Subcutaneous adipose tissue (tissue), 4 donors: Measurements from ENCODE around the gene NFIL3. TPM values are rescaled to one million over a fixed set of nuclear protein-coding genes. Genes with fewer than 3 reads are reported as not detected.

Experiments
- CTCF ChIP-seq: fragments of 450-650 bp; IDR thresholded peaks from one replicate; pipeline ENCODE4 v1.5.1; 2016; ENCODE audit warnings: low read depth, mild to moderate bottlenecking, control low read depth, antibody characterized with exemption, moderate library complexity
- total RNA-seq, 4 donors: library from RNA; depleted of rRNA; stranded (reverse); fragments of >200 nt; gene quantifications; one replicate each; pipeline ENCODE4 v1.1.0, GENCODE V29; 2016

Gene NFIL3
- 100 to 1,000 TPM in 1 of 4 donors, 10 to 100 TPM in 3; 45.2 to 146 (median 83.9) TPM for total RNA-seq

GRCh38 chr9:91423785-91424402 is at the start of gene NFIL3:
Gene NFIL3 (minus strand): TSS chr9:91423832. CDS start chr9:91410734, 13,098 bp downstream.
- no peak for TF ChIP-seq CTCF

- no peak for TF ChIP-seq CTCF
These were observed 41.8 kb upstream of the NFIL3 start for GRCh38 chr9:91465420-91465819.

- no peak for TF ChIP-seq CTCF
These were observed 35.3 kb upstream of the NFIL3 start for GRCh38 chr9:91458906-91459305.

- TF ChIP-seq CTCF, result no peak
These were observed 29.2 kb upstream of the NFIL3 start for GRCh38 chr9:91452844-91453243.

GRCh38 chr9:91451431-91452270 is 28.0 kb upstream of the NFIL3 start:
- TF ChIP-seq CTCF, result no peak

- TF ChIP-seq CTCF, result no peak
These were observed 21.5 kb upstream of the NFIL3 start for GRCh38 chr9:91445135-91445534.

- TF ChIP-seq CTCF, result no peak
These were observed 20.4 kb upstream of the NFIL3 start for GRCh38 chr9:91443994-91444392.
